IPS DF 4.7 (cell line): ENCODE results near the gene TOB2.

Experiments used
- DNase-seq: peaks from one replicate; pipeline ENCODE4 v3.0.0-alpha.2; 2013; ENCODE audit warnings: low spot score; ENCODE audit errors: extremely low read depth

The TOB2 gene, protein sequence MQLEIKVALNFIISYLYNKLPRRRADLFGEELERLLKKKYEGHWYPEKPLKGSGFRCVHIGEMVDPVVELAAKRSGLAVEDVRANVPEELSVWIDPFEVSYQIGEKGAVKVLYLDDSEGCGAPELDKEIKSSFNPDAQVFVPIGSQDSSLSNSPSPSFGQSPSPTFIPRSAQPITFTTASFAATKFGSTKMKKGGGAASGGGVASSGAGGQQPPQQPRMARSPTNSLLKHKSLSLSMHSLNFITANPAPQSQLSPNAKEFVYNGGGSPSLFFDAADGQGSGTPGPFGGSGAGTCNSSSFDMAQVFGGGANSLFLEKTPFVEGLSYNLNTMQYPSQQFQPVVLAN

DNA sequence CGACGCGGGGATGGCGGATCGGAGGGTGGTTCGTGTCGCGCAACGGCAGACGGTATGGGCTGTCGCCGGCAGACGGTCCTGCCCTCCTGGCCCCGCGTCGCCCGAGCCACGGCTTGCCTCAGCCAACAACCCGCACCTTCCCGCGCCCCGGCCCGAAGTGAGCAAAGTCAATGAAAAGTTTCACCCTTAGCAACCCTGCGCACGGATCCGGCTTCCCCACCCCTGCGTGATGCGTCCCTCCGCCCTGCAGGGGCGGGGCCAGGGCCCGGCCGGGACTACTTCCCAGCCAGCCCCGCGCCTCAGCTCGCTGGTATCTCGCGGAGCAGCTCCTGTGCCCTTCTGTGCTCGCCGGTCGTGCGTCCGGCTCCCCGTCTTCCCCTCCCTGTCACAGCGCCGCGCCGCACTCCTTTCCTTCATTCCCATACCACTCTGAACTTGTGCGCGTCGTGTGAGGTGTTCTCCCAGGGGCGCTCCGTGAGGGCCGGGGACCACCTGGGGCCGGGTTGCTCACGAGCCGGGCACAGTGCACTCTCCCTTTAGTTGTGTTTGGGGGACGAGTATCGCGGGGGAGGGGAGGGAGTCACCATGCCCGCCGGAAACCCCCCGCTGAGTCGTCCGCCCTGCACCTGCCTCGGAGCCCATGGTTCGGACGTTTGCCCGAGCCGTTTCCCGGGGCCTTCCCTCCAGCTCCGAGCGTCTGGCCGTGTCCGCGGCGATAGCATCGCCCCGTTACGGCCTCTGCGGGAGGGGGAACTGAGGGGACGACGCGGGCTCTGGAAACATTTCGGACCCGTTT lies at the start of gene TOB2:
Gene TOB2, minus strand, starts transcription at position 163 of the 796 bp plus-strand sequence. CDS start 9,456 bp downstream, outside the sequence.
- no peak for DNase-seq

DNA sequence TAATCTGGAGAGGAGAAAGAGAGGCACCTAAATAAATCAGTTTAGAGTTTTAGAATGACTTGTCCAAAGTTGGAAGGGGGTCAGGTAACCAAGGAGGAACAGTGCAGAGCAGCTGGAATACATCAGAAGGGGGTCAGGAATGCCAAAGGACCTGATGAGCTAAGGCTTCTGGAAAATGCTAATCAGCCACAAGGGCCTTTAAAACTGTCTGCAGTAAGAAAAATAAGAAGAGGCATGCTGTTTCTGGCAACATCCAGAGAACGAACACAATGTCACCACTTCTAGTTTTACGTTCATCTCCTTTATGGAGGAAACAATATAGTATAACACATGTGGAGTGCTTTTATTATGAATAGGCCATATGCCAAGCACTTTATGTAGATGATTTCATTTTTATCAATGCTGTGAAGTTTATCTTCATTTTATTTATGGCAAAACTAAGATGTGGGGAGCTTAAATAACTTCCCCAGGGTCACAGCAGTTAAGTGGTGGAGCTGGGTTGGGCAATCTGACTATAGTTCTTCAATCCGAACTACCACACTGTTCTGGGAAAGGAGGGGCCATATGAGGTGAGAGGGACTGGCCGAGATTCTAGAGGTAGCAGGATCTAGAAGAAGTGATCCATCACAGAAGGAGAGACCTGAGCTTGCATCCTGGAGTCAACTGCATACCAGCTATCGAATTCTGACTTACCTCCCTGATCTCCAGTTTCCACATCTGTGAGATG lies 44.9 kb upstream of the TOB2 start:
- DNase-seq = no peak

DNA sequence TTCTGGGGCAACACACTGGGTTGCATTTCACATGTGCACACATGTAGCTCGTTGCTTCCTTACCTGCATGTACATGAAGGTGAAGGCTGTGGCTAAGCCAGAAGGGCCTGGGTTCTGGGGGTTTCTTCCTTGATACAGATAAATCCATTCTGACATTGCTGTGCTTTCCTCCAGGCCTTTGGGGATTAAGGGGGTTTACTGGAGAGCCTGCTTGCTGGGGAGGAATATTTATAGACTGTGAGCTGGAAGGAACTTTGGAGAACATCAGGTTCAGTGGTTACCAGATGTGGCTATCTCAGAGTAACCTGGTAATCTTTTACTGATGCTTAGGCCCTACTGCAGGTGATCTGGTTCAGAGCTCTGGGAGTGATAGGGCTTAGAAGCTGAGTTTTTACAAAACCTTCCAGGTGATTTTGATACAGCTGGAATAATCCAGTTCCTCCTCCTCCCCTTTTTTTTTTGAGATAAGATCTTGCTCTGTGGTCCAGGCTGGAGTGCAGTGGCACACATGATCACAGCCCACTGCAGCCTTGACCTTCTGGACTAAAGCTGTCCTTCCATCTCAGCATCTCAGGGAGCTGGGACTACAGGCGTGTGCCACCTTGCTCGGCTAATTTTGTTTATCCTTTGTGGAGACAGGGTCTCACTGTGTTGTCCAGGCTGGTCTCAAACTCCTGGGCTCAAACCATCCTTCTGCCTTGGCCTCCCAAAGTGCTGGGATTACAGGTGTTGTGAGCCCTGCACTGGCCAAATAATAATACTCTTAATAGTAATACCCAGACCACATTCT lies 42.2 kb upstream of the TOB2 start:
- DNase-seq = no peak

DNA sequence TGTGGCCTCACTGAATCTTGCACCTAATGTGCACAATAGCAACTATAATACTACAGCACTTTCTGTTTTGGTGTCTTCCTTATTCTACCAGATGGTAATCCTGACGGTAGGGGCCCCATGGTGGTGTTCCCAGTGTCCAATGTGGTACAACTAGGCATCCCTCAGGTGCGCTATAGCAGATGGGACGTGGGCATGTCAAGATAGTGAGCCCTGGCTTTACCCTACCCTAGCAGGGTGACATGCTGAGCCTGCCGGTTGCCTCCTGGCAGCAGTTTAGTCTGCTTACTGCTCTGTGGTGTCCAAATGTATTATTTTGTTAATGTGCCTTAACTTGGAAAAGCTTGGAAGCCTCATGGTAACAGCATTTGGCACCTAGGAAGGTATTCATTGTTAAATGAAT lies 41.5 kb upstream of the TOB2 start:
- DNase-seq = no peak

DNA sequence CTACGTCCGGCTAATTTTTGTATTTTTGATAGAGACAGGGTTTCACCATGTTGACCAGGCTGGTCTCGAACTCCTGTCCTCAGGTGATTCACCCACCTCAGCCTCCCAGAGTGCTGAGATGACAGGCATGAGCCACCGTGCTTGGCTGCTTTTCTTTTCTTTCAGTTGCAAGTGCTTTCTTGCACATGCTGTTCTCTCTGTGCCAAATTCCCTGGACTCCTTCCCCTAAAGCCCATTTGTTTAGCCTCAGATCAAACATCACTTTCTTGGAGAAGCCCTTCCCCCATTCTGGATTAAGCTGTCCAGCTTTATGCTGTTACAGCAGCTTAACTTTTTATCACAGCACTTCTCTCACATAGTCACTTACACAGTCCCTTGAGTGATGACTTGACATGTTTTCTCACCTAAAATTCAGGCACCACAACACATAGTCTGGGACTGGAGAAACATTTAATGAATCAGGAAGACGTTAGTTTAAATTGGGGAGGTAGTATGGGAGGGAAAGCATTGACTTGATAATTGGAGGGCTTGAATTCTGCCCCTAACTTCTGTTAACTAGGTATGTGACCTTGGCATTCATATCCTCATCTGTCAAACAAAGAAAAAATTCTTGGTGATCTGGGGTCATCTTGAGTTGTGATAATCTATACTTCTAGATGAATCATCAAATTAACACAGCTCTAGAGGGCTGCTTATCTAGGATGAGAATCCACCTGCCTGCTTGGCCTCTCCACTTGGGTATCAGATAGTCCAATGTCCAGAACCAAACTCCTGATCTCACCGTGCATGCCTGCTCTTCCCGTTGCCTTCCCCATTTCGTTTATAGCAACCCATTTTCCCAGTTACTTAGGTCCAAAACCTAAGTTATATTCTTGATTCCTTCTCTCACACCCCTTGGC lies 40.7 kb upstream of the TOB2 start:
- DNase-seq = no peak

DNA sequence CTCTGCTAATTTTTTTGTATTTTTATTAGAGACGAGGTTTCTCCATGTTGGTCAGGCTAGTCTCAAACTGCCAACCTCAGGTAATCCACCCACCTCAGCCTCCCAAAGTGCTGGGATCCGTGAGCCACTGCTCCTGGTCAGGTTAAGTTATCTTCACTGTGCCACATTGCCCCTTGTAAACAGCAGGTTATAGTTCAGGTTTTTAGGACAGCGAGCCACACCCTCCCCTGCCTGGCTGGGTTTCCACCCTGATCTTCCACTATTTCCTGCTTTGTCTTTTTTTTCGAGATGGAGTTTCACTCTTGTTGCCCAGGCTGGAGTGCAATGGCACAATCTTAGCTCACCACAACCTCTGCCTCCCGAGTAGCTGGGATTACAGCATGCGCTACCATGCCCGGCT lies 38.4 kb upstream of the TOB2 start:
- DNase-seq = no peak

DNA sequence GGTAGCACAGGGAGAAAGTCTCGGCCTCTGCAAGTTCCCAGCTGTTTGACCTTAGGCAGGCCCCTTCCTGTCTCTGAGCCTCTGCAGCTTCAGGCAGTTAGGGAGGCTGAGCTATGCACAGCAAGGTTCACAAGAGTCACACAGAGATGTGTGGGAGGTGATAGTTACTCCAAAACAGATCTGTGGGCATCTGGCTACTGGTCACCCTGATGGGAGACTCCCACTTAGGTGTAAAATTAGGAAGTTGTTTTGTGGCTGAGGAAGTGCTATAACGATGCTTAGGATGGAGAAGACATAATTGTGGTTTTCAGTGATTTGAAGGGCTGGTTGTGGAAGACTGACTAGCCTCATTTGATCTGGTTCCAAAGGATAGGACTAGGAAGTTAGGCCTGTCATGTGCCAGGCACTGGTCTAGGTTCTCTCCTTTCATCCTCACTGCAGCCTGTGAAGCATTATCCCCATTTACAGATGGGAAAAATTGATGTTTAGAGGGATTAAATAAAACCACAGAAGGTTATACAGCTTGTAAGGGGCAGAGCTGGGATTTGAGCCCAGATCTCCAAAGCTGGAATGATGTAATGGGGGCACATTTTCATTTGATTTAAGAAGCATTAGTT lies 35.8 kb upstream of the TOB2 start:
- DNase-seq = no peak

DNA sequence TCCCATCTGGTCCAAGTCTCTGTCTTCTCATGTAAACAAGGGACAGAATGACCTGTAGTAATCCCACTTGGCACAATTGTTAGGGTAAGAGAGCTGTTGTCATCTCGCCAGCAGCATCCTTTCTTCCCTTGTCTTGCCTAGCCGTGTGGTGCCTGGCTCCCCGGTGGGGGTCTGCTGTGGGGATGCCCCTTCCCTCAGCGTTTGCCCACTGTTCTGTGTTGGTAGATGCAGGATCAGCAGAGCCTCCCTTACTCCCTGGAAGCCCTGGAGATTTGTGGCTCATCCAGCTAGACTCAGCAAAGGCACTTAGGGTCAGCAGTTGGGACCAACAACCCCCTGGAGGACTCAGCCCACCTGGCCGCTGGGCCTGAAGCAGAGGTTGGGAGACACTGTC lies 35.3 kb upstream of the TOB2 start:
- DNase-seq = no peak

DNA sequence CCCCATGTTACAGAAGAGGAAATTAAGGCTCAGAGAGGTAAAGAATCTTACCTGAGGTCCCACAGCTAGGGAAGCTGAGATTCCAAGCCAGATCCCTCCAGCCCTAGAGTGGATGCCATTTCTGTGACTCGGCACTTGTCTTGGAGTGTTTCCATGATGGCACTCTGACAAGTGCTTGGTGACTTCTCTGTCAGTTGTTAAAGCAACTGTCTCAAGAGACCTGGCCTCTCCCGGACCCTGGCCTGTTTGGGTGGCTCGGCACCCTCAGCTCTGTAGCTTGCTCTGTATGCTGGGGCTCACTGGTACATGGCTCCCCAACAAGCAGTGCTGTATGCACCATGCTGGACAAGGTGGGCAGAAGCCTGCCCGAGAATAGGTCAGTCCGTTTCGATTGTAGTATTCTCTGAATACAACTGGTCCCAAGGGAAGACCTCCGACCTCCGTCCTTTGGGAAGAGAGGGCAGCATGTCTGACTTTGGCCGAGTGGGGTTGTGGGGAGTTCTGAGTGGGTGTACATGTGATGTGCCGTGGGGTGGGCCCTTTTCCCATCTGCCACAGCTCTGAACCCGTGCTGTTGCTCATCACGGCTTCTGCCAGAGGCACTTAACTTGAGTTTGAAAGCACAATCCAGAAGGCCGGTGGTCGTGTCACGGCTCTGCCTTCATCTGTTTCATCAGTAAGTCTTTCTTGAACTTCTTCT lies 34.7 kb upstream of the TOB2 start:
- no peak for DNase-seq

DNA sequence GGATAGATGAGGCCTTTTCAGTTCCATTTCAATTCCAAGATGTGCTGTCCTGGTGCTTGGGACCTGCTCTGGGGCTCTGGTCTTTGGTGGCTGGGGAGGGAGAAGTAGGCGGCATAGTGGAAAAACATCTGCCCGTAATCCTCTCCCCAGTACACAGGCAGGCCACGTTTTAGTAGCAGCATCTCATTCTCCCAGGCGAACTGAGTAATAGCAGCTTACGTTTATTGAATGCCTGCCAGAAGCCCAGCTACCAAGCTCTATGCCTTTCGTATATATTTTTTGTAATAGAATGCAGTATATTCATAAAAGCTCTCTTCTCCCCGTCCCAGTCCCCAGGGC lies 33.8 kb upstream of the TOB2 start:
- no peak for DNase-seq

DNA sequence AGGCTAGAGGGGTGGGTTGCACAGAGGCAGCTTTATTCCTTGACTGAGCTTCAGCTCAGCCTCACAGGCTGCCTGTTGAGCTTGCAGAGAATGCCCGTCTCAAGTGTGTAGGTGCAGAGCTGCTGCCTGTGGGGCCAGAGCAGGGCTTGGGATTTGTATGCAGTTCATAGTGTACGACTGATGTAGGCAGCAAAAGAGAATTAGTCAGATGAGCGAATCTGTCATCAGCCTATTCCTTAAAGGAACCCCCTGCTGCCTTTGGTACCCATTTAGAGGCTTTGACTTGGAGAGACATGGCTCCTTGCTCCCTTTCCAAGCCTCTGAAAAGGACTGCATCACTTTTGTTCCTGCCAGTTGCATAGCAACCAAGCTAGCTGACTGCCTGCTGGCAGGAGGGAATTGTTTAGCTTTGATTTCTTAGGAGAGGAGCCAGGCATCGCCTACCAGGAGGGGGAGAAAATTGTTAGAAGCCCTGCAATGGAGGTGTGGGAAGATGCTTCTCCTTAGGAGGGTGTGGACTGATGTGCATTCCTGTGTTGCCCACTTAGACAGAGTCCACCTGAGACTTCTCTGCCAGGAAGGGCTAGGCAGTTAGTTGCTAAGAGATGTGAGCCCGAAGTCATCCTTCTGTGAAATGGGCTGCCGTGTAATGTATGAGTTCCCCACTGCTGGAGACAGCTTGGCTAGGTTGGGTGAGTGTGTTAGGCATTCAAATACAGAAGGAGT lies 33.2 kb upstream of the TOB2 start:
- no peak for DNase-seq

DNA sequence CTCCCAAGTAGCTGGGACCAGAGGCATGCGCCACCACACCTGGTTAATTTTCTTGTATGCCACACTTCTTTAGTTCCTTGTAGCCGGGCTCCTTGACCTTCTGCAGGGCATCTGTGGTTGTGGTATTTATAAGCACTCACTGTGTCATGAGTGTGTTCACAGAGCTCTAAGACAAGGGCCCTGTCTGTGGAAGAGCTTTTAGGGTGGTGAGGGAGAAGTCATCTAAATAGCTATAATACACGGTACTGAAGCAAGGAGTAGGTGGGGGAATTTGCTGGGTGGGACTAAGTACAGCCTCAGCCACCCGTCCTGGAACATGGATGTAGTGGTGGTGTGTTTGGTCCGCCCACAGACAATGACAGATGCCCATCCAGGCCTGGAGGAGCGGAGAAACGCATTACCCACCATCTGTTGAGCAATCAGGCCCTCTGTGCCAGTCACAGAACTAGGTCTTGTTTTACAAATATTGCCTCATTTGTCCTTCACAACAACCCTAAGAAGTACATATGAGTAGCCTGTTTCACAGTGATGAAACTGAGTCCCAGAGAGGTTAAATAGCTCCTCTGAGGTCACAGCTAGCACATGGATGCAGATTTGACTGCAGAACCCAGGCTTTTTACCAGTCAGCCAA lies 32.4 kb upstream of the TOB2 start:
- no peak for DNase-seq

DNA sequence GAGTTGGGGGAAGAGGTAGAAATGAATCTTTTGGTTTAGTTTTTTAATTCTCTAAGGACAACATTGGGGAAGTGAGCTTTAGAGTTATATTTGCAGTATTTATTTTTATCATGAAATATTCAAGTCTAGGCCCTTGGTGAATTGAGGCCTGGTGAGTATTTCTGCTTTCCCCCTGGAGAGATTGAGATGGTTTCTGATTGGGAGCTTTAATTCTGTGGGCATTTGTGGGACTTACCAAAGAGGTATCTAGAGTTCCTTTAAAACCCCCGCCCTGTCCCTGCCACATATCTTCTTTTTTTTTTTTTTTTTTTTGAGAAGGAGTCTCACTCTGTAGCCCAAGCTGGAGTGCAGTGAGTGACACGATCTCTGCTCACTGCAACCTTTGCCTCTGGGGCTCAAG lies 31.9 kb upstream of the TOB2 start:
- DNase-seq = no peak

DNA sequence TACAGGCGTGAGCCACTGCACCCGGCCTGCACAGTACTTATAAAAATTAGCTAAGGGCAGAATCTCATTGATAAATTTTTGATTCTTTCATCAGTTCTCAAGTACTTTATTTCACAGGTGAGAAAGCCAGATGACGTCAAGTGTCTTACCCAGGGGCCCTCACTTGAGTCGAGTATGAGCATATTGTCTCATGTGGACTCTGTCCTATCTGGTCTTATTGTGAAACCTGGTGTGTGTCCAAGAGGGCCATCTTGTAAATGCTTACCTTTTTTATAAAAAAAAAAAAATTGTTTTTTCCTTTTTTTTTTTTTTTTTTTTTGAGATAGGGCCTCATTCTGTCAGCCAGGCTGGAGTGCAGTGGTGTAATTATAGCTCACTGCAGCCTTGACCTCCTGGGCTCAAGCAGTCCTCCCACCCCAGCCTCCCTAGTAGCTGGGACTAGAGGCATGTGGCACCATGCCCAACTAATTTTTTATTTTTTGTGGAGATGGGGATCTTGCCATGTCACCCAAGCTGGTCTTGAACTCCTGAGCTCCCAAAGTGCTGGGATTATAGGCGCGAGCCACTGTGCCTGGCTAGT lies 28.4 kb upstream of the TOB2 start:
- no peak for DNase-seq

DNA sequence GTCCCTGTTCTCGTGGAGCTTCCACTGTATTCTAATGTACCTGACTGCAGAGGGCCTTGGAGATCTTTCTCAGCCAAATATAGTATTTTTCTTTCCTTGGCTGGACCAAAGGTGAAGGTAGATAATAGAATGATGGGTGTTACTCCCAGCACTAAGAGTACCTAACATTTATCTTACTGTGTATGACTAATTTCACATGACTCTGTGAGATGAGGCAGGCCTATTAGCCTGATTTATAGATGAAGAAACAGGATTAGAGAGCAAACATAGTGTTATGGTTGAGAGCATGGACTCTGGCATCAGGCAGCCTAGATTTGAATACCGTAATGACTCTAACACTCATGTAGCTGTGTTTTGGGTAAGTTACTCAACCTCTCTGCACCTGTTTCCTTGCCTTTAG lies 25.0 kb upstream of the TOB2 start:
- DNase-seq = no peak

DNA sequence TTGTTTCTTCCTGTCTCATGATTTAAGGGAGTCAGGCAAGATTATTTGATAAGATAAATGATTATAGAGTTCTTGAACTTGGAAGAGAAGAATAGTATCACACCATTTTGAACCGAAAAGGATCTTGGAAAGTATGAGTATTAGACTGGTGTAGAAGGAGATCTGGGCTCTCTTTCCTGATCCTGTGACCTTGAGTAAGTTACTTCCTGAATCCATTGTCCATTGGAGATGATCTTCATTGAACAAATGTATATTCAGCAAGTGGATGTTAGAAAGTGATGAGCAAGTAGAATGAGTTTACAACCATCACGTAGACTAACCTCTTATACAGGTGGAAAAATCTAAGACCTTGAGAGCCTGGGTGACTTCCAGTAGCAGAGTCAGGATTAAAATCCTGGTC lies 24.3 kb upstream of the TOB2 start:
- DNase-seq = no peak

DNA sequence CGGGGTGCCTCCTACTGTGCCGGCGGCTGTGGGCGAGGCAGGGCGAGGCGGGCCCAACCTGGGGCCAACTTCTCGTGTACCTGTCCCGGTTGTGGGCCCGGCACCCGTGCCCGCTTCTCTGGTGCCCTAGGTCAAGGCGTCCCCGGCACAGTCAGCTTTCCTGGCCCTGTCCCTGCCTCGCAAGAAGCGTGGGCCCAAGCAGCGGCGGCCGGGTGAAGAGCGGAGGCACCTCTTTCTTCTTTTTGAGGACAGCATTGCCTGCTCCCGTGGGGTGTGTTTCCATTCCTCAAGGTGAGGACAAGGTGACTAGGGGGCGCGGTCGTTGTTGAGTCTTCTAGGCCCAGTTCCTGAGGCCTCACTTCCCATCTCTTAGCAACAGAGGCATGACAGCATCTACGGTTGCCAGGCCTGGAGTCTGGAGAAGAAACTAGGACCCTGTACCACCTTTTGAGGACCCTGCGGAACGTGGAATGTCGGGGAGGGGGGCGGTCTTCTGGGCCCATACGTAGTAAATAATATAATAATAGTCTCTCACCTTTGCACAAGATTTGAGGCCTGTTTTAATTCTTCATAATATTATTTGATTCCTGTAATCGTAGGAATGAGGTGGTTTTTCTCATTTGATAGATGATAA lies 22.7 kb upstream of the TOB2 start:
- no peak for DNase-seq
